Measurements from ENCODE around the gene FOSB. TPM values are rescaled to one million over a fixed set of nuclear protein-coding genes. Genes with fewer than 3 reads are reported as not detected.

FOSB gene
- total RNA-seq, 1 experiment from 2014 or later = 2.3 TPM

GRCh38 chr19:45440259-45440638, 27.5 kb upstream of the FOSB start:
- H3K27me3 Mint-ChIP-seq (ENCODE audit: low read depth) = peaks cover 32% of the 10 kb centered on the region
- POLR2A ChIA-PET = interaction anchor here (1.0 to 2.9 kb wide), 3 partner anchors 16 to 38 kb away, joined by 4 to 28 read pairs (median 4); no protein-coding TSS in a partner anchor
- H3K4me3 Mint-ChIP-seq = peak overlapping the region; percentile 69
- CTCF ChIA-PET = interaction anchor here (0.6 to 8.1 kb wide), 41 partner anchors 8 to 377 kb away, joined by 3 to 325 read pairs (median 9); partner anchors contain the start of genes FOSB, PPP1R13L, QPCTL and RTN2
- H3K4me1 Mint-ChIP-seq = peaks cover 31% of the 10 kb centered on the region
- no peak overlapping the region for H3K27ac Mint-ChIP-seq
- peaks cover 3% of the 10 kb centered on the region for H3K9me3 Mint-ChIP-seq
- no peak for ATAC-seq
- DNase-seq (ENCODE audit: low spot score) = no peak
- no peak for TF ChIP-seq GRHL2 (CRISPR knock-in tag; IDR thresholded peaks at IDR 0.05; ENCODE audit: insufficient replicate concordance, severe bottlenecking)
- TF ChIP-seq IRF1 (CRISPR knock-in tag; IDR thresholded peaks at IDR 0.05) = no peak
- no peak for TF ChIP-seq TEAD1 (CRISPR knock-in tag; IDR thresholded peaks at IDR 0.05)
- no peak for TF ChIP-seq STAT6 (CRISPR knock-in tag; conservative IDR thresholded peaks at IDR 0.05; ENCODE audit: low read depth)
- TF ChIP-seq MAX (CRISPR knock-in tag; IDR thresholded peaks at IDR 0.05) = no peak
- no peak for TF ChIP-seq NR3C1 (CRISPR knock-in tag; conservative IDR thresholded peaks at IDR 0.05; ENCODE audit: low read depth)
- no peak for TF ChIP-seq CREB1 (CRISPR knock-in tag; IDR thresholded peaks at IDR 0.05)
- TF ChIP-seq FOXP1 (CRISPR knock-in tag; IDR thresholded peaks at IDR 0.05; ENCODE audit: borderline replicate concordance) = no peak
- TF ChIP-seq MXD4 (CRISPR knock-in tag; IDR thresholded peaks at IDR 0.05; ENCODE audit: borderline replicate concordance) = no peak
- TF ChIP-seq E2F5 (CRISPR knock-in tag; IDR thresholded peaks at IDR 0.05) = no peak
- no peak for TF ChIP-seq ATF6 (CRISPR knock-in tag; IDR thresholded peaks at IDR 0.05)
- TF ChIP-seq MLX (CRISPR knock-in tag; IDR thresholded peaks at IDR 0.05) = no peak
- TF ChIP-seq ETV6 (CRISPR knock-in tag; IDR thresholded peaks at IDR 0.05) = no peak
- TF ChIP-seq ZNF396 (CRISPR knock-in tag; IDR thresholded peaks at IDR 0.05; ENCODE audit: borderline replicate concordance) = no peak
- TF ChIP-seq ELF4 (CRISPR knock-in tag; IDR thresholded peaks at IDR 0.05; ENCODE audit: low read depth) = no peak
- no peaks in the 10 kb centered on the region for H3K36me3 Mint-ChIP-seq

GRCh38 chr19:45440873-45441654, 26.7 kb upstream of the FOSB start:
- Mint-ChIP-seq H3K27me3 (ENCODE audit: low read depth) (peaks cover 38% of the 10 kb centered on the region), H3K36me3 (no peaks in the 10 kb centered on the region), H3K9me3 (peaks cover 3% of the 10 kb centered on the region), H3K4me3 (peak overlapping the region; percentile 69), H3K27ac (peak overlapping the region; percentile 29), H3K4me1 (peaks cover 31% of the 10 kb centered on the region)
- ChIA-PET CTCF (interaction anchor here (0.6 to 8.1 kb wide), 17 partner anchors 10 to 376 kb away, joined by 3 to 325 read pairs (median 8); partner anchors contain the start of genes FOSB, PPP1R13L and RTN2), POLR2A (interaction anchor here (1.0 to 2.9 kb wide), 2 partner anchors 28 to 37 kb away, joined by 4 to 28 read pairs; no protein-coding TSS in a partner anchor)
- no peak for DNase-seq (ENCODE audit: low spot score)
- peak; percentile 10; the same call in 1 of the 2 replicates for ATAC-seq
- no peak for TF ChIP-seq MXD4 (CRISPR knock-in tag; IDR thresholded peaks at IDR 0.05; ENCODE audit: borderline replicate concordance)
- no peak for TF ChIP-seq E2F4 (CRISPR knock-in tag; IDR thresholded peaks at IDR 0.05; ENCODE audit: borderline replicate concordance, low read depth)
- TF ChIP-seq RELA (CRISPR knock-in tag; IDR thresholded peaks at IDR 0.05; ENCODE audit: borderline replicate concordance) = no peak
- no peak for TF ChIP-seq GRHL2 (CRISPR knock-in tag; IDR thresholded peaks at IDR 0.05; ENCODE audit: insufficient replicate concordance, severe bottlenecking)
- no peak for TF ChIP-seq ZNF138 (CRISPR knock-in tag; conservative IDR thresholded peaks at IDR 0.05)
- TF ChIP-seq ZNF317 (CRISPR knock-in tag; IDR thresholded peaks at IDR 0.05; ENCODE audit: borderline replicate concordance, low read depth) = no peak
- no peak for TF ChIP-seq OVOL2 (CRISPR knock-in tag; IDR thresholded peaks at IDR 0.05; ENCODE audit: borderline replicate concordance)
- TF ChIP-seq MYBL2 (CRISPR knock-in tag; IDR thresholded peaks at IDR 0.05) = no peak
- no peak for TF ChIP-seq RORB (CRISPR knock-in tag; IDR thresholded peaks at IDR 0.05)
- TF ChIP-seq JAZF1 (CRISPR knock-in tag; IDR thresholded peaks at IDR 0.05) = no peak
- TF ChIP-seq USF2 (CRISPR knock-in tag; IDR thresholded peaks at IDR 0.05) = no peak
